Activated naive CD4-positive, alpha-beta T cell treated with anti-CD3 and anti-CD28 coated beads, Interleukin-2, amount 50 U/mL, for 24 hours (primary cell): ENCODE data around the gene SLC4A4.

Source experiments
- H3K27ac Mint-ChIP-seq: one replicate; pipeline ENCODE4 v1.8.0; 2021; ENCODE audit warnings: mild to moderate bottlenecking, mixed read lengths
- H3K27me3 Mint-ChIP-seq: one replicate; pipeline ENCODE4 v1.8.0; 2021; ENCODE audit warnings: mixed read lengths
- H3K36me3 Mint-ChIP-seq: one replicate; pipeline ENCODE4 v1.8.0; 2021; ENCODE audit warnings: mixed read lengths
- H3K4me1 Mint-ChIP-seq: one replicate; pipeline ENCODE4 v1.8.0; 2021; ENCODE audit warnings: mixed read lengths
- H3K4me3 Mint-ChIP-seq: one replicate; pipeline ENCODE4 v1.8.0; 2021; ENCODE audit warnings: mild to moderate bottlenecking, mixed read lengths
- H3K9me3 Mint-ChIP-seq: one replicate; pipeline ENCODE4 v1.8.0; 2021; ENCODE audit warnings: mixed read lengths

Gene SLC4A4

GRCh38 chr4:71602289-71602900, 263.6 kb downstream of the SLC4A4 start:
- H3K36me3 Mint-ChIP-seq: no peaks in the 10 kb centered on the region
- H3K27me3 Mint-ChIP-seq: peaks cover 4% of the 10 kb centered on the region
- no peak overlapping the region for H3K27ac Mint-ChIP-seq
- no peak overlapping the region for H3K4me3 Mint-ChIP-seq
- peaks cover 2% of the 10 kb centered on the region for H3K9me3 Mint-ChIP-seq
- H3K4me1 Mint-ChIP-seq: no peaks in the 10 kb centered on the region

GRCh38 chr4:71604785-71605184, 266.0 kb downstream of the SLC4A4 start:
- H3K4me3 Mint-ChIP-seq: no peak overlapping the region
- H3K27me3 Mint-ChIP-seq: peaks cover 1% of the 10 kb centered on the region

DNA sequence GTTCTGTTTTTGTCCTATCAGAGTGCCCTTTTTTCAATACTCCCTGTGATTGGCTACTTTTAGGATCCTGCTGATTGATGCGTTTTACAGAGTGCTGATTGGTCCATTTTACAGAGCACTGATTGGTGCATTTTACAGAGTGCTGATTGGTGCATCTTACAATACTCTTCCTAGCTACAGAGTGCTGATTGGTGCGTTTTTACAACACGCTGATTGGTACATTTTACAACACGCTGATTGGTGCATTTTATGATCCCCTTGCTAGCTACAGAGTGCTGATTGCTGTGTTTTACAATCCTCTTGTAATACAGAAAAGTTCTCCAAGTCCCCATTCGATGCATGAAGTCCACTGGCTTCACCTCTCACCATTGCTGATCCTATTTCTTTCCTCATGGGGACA, 268.3 kb downstream of the SLC4A4 start:
- Mint-ChIP-seq H3K9me3 (peaks cover 6% of the 10 kb centered on the region), H3K4me1 (no peaks in the 10 kb centered on the region), H3K36me3 (no peaks in the 10 kb centered on the region), H3K27ac (no peak overlapping the region), H3K4me3 (no peak overlapping the region), H3K27me3 (peaks cover under 1% of the 10 kb centered on the region)

More at GRCh38 chr4:71604785-71605184, 266.0 kb downstream of the SLC4A4 start:
- Mint-ChIP-seq H3K9me3 (peaks cover 6% of the 10 kb centered on the region), H3K36me3 (no peaks in the 10 kb centered on the region), H3K4me1 (no peaks in the 10 kb centered on the region), H3K27ac (no peak overlapping the region)

DNA sequence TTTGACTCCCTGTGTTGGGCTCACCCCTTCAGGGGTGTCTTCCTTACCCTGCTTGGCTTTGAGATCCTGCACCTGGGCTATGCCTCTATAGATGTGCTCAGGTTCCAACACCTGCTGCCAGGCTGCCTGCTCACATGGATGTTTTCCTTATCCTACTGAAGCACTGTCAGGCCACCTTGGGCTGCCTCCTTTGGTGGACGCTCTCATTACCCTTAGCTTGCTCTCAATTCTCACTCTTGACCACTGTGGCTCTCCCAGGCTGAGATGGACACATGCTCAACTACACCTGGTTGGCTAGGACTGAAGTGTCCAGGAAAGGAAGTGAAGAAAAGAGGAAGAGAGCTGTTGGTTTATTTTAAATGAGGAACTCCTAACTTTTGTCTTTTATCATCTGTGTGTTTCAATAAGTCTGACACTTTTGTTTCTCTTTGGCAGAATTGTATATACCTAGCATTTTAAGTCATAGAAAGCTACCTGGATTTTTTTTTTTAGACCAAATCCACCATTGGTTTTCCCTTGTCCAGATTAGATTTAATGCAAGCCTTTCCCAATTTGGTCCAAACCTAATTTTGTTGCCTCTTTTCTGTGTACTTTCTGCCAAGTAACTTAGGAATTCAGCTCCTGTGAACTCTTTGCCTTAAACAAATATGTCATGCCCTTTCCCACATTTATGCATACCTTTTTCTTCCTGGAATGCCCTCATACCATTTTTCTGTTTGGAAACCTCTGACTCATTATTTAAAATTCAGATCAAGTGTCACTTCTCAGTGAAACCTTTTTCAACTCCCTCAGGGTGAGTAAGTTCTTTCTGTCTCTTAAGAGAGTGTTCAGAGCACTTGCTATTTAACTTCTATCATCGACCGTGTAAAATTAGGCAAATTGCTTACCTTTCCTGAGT, 269.2 kb downstream of the SLC4A4 start:
- Mint-ChIP-seq H3K36me3 (no peaks in the 10 kb centered on the region), H3K4me1 (no peaks in the 10 kb centered on the region), H3K4me3 (no peak overlapping the region), H3K9me3 (peaks cover 6% of the 10 kb centered on the region), H3K27me3 (no peaks in the 10 kb centered on the region), H3K27ac (no peak overlapping the region)

- Mint-ChIP-seq H3K27ac (no peak overlapping the region), H3K9me3 (peaks cover 6% of the 10 kb centered on the region), H3K27me3 (no peaks in the 10 kb centered on the region), H3K4me1 (no peaks in the 10 kb centered on the region), H3K4me3 (no peak overlapping the region), H3K36me3 (no peaks in the 10 kb centered on the region)
Measured at GRCh38 chr4:71608678-71609071, 269.9 kb downstream of the SLC4A4 start.

DNA sequence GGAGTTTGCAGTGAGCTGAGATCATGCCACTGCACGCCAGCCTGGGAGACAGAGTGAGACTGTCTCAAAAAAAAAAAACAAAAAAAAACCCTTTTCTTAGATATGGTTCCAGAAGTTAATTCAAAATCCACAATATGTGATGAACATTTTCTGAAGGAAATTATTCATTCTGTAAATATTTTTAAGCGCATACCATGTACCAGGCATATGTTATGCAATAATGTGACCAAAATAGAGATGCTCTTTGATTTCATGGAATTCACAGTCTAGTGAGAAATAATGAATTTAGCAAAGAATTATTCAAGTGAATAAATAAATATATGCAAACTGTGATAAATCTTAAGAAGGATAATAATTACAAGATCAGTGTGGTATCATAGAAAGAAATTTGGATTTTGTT, 270.3 kb downstream of the SLC4A4 start:
- Mint-ChIP-seq H3K36me3 (no peaks in the 10 kb centered on the region), H3K27me3 (no peaks in the 10 kb centered on the region), H3K9me3 (peaks cover 6% of the 10 kb centered on the region), H3K4me3 (no peak overlapping the region), H3K4me1 (no peaks in the 10 kb centered on the region), H3K27ac (no peak overlapping the region)

DNA sequence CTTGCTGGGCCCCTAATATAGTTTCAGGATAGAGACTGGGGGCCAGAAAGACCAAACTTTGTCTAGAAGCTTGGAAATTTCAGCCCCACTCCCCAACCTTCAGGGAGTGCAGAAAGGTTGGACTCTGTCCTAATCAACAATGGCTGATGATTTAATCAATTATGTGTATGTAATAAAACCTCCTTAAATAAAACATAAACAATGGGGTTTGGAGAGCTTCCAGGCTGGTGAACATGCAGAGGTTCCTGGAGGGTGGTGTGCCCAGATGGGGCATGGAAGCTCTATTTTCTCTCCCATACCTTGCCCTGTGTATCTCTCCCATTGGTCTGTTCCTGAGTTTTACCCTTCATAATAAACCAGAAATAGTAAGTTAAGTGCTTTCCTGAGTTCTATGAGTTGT, 270.8 kb downstream of the SLC4A4 start:
- no peaks in the 10 kb centered on the region for H3K27me3 Mint-ChIP-seq
- no peaks in the 10 kb centered on the region for H3K4me1 Mint-ChIP-seq
- no peak overlapping the region for H3K27ac Mint-ChIP-seq
- H3K9me3 Mint-ChIP-seq: peaks cover 6% of the 10 kb centered on the region
- no peaks in the 10 kb centered on the region for H3K36me3 Mint-ChIP-seq
- H3K4me3 Mint-ChIP-seq: no peak overlapping the region

DNA sequence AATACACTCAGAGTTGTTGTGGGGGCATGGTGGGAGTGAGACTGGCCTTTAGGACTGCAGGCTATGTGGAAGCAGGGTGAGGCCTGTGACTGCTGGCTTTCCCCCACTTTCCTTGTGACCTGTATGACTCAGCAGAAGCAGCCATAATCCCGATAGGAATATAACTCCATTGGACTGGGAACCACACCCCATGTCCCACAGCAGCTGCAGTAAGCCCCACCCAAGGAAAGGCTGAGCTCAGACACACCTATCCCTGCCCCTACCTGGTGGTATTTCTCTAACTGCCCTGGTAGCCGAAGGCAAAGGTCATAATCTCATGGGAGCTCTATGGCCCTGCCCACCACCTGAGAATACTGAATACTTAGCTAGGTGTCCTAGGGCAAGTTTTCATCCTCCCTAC, 275.8 kb downstream of the SLC4A4 start:
- H3K4me3 Mint-ChIP-seq: no peak overlapping the region
- peaks cover 6% of the 10 kb centered on the region for H3K9me3 Mint-ChIP-seq
- H3K36me3 Mint-ChIP-seq: no peaks in the 10 kb centered on the region
- no peaks in the 10 kb centered on the region for H3K4me1 Mint-ChIP-seq
- no peaks in the 10 kb centered on the region for H3K27me3 Mint-ChIP-seq
- H3K27ac Mint-ChIP-seq: no peak overlapping the region

DNA sequence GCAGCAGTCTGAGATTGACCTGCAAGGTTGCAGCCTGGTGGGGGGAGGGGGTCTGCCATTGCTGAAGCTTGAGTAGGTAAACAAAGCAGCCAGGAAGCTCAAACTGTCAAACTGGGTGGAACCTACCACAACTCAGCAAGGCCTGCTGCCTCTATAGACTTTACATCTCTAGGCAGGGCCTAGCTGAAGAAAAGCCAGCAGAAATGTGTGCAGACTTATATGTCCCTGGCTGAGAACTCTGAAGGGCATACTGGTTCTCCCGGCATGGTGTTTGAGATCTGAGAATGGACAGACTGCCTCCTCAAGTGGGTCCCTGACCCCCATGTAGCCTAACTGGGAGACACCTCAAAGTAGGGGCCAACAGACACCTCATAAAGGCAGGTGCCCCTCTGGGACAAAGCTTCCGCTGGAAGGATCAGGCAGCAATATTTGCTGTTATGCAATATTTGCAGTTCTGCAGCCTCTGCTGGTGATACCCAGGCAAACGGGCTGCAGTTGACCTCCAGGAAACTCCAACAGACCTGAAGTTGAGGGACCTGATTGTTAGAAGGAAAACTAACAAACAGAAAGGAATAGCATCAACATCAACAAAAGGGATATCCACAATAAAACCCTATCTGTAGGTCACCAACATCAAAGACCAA, 277.5 kb downstream of the SLC4A4 start:
- Mint-ChIP-seq H3K27me3 (no peaks in the 10 kb centered on the region), H3K27ac (no peak overlapping the region), H3K4me3 (no peak overlapping the region), H3K36me3 (no peaks in the 10 kb centered on the region), H3K4me1 (no peaks in the 10 kb centered on the region), H3K9me3 (peaks cover 6% of the 10 kb centered on the region)
